ENCODE data around the gene STMP1. TPM values are rescaled to one million over a fixed set of nuclear protein-coding genes. Genes with fewer than 3 reads are reported as not detected.
"Not testable (repeated sequence)": the region's sequence is repeated elsewhere in the genome, so short reads cannot be mapped to it uniquely, and the experiment has no call there.

The STMP1 gene
- total RNA-seq = 10 to 100 TPM; 19.7 to 20.5 TPM

DNA sequence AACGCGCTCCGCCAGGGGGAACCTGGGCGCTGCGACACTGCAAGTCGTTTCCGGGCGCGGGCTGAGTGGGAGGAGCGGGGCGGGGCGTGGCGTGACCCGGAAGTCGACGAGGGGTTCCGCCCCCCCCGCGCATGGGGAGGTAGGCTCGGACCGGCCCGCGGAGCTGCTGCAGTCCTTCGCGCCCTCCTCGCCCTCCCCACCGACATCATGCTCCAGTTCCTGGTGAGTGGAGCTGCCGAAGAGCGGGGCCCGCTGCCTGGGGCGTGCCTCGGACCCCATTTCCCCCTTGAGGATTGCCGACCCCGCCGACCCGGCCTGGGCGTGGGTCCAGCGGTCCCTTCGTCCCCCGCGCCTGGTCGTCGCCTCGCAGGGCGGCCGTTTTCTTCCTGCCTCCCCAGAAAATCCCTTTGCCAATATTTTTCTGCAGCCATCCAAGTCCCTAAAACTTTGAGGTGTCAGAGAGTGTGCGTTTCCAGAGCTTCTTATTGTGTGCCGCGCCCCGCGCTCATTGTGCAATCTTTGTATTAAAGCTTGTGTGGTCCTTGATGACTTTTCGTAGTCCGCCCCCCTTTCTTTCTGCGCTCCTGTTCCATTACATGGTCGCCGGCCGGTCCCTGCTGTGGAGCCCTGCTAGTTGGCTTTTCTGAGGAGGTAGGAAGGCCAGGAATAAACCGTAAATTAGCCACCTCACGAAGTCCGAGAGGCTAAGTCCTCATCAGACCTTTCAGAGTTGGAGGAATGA is at the start of gene STMP1:
TSS of gene STMP1 (plus strand) at position 142 of the 742 bp plus-strand sequence.
- peak within 1 kb of the TSS; percentile 85 for H3K4me3 Mint-ChIP-seq
- peak within 1 kb of the TSS; percentile 69 for H3K27ac Mint-ChIP-seq
- peaks cover 37% of the 10 kb centered on the region for H3K4me1 Mint-ChIP-seq
- DNase-seq = peak; percentile 96
- peaks cover 3% of the 10 kb centered on the region for H3K36me3 Mint-ChIP-seq (ENCODE audit: low read depth)
- no peaks in the 10 kb centered on the region for H3K9me3 Mint-ChIP-seq
- CTCF ChIA-PET = interaction anchor here (0.5 to 3.6 kb wide), 18 partner anchors 9 to 388 kb away, joined by 3 to 29 read pairs (median 3); no protein-coding TSS in a partner anchor
- no peaks in the 10 kb centered on the region for H3K27me3 Mint-ChIP-seq
- POLR2A ChIA-PET = interaction anchor here (0.5 to 4.2 kb wide), 13 partner anchors 11 to 1203 kb away, joined by 3 to 45 read pairs (median 4); partner anchors contain the start of genes CNOT4 and TMEM140

DNA sequence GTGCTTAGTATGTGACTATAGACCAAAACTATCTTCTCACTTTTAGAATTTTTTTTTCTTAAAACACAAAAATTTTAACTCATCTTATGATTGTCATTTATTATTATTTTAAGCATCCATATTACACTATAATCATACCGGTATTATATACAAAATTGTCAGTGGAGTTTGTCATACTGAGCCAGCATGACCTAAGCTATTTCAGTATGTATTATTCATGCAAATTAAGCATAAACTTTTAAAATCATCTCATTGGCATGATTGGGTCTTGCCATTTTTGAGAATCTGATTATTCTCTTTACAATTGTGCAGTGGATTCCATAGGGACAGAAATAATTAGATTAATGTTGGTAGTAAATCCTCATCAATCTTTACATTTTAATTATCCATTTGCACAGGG is 46.2 kb upstream of the STMP1 start:
- Mint-ChIP-seq H3K36me3 (ENCODE audit: low read depth) (peaks cover 38% of the 10 kb centered on the region), H3K4me1 (no peaks in the 10 kb centered on the region), H3K9me3 (no peaks in the 10 kb centered on the region), H3K27me3 (no peaks in the 10 kb centered on the region), H3K27ac (no peak overlapping the region), H3K4me3 (no peak overlapping the region)
- POLR2A ChIA-PET = no interaction called here
- CTCF ChIA-PET = interaction anchor here (0.8 to 2.3 kb wide), 2 partner anchors 24 to 28 kb away, joined by 3 to 15 read pairs; no protein-coding TSS in a partner anchor
- DNase-seq = no peak

DNA sequence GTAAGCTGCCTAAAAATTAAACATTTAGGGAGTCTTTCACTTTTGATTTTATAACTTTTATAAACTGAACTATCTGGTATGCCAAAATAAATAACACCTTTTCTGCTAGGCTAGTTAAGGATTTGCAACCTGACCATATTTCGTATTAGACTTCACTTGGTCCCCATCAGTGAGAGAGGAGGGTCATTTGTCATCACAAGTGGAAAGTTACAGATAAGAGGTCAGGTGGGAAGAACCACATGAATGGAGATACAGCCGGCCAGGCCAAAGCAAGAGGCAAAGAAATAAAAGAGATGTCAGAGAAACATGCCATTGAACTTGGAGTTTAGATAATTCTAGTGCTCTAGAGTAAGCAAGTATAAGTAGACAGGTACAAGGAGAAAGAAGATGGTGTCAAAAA is 44.5 kb upstream of the STMP1 start:
- H3K4me1 Mint-ChIP-seq = no peaks in the 10 kb centered on the region
- ChIA-PET CTCF (interaction anchor here (1.2 to 1.9 kb wide), 2 partner anchors 27 to 44 kb away, joined by 4 to 5 read pairs; partner anchors contain the start of gene STMP1), POLR2A (no interaction called here)
- no peak overlapping the region for H3K4me3 Mint-ChIP-seq
- H3K9me3 Mint-ChIP-seq = no peaks in the 10 kb centered on the region
- no peak for DNase-seq
- H3K27me3 Mint-ChIP-seq = no peaks in the 10 kb centered on the region
- H3K27ac Mint-ChIP-seq = no peak overlapping the region
- H3K36me3 Mint-ChIP-seq (ENCODE audit: low read depth) = peaks cover 38% of the 10 kb centered on the region

DNA sequence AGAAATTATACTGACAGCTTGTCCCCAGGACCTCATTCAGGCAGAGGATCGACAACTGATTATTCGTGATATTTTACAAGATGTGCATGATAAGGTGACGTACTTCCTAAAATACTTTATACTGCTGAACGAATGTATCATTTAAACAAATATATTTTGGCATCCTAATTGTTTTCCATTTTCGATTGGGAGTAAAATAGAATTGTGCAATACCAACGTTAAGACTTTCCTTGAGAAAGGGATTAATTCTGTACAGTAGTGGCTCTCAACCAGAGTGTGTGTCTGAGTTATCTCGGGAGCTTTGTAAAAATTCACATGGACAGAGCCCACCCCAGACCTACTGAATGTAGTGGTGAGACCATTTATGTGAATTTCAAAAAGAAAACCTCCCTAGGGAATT is 43.8 kb upstream of the STMP1 start:
- Mint-ChIP-seq H3K4me1 (no peaks in the 10 kb centered on the region), H3K9me3 (no peaks in the 10 kb centered on the region), H3K27me3 (no peaks in the 10 kb centered on the region), H3K27ac (no peak overlapping the region), H3K36me3 (ENCODE audit: low read depth) (peaks cover 41% of the 10 kb centered on the region), H3K4me3 (no peak overlapping the region)
- no peak for DNase-seq
- POLR2A ChIA-PET = no interaction called here
- CTCF ChIA-PET = interaction anchor here (1.9 kb wide), 1 partner anchor 44 kb away, joined by 4 read pairs; the partner anchor contains the start of gene STMP1

DNA sequence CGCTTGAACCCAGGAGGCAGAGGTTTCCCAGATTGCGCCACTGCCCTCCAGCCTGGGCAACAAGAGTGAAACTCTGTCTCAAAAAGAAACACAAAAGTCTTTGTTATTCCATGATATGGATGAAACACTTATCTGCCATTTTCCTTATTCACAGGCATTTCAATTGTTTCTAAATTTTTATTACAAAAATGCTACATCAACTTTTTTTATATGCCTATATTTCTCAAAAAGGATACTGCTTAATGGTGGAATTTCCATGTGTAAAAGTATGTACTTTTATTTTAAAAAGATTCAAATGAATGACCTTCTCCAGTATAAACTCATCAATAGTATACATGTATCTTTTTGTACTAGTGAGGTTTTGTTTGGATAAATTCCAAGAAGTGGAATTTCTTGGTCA is 41.9 kb upstream of the STMP1 start:
- no peak for DNase-seq
- peaks cover 52% of the 10 kb centered on the region for H3K36me3 Mint-ChIP-seq (ENCODE audit: low read depth)
- H3K4me3 Mint-ChIP-seq = no peak overlapping the region
- H3K9me3 Mint-ChIP-seq = no peaks in the 10 kb centered on the region
- ChIA-PET POLR2A (no interaction called here), CTCF (interaction anchor here (0.7 to 4.1 kb wide), 9 partner anchors 9 to 42 kb away, joined by 3 to 21 read pairs (median 3); partner anchors contain the start of gene STMP1)
- H3K4me1 Mint-ChIP-seq = no peaks in the 10 kb centered on the region
- H3K27ac Mint-ChIP-seq = no peak overlapping the region
- H3K27me3 Mint-ChIP-seq = no peaks in the 10 kb centered on the region

DNA sequence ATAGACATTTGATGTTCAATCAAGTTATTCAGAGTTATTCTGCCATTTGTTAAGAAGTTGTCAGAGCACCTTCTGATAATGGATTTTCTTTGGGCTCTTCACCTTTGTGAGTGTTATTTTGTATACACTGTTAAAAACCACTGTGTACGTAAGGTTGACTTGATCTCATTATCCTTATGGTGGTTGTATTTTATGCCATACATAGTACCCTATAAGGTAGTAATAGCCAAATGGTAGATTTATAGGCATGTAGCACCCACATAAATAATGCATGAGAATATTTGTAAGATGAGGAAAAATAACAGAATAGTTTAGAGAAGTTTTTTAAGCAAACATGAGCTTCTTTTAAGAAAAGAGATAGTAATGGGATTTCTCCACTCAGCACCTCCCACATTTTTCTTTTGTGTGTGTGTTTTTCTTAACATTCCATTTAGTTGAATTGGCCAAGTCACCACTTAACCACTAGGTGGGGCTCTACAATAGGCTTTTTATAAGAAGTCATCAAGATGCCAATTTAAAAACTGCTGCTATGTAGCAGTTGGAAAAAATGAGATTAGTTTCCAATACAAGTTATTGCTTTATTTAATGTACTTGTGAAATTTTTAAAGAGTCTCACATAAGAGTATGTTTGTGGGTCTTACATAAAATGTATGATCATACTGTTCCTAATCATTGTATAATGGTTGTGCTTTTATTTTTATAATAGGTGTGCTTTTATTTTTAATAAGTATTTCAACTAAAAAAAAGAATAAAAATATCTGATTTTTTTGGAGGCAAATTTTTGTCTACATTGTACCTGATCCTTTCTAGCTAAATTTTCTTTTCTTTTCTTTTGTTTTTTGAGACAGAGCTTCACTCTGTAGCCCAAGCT is 41.1 kb upstream of the STMP1 start:
- Mint-ChIP-seq H3K36me3 (ENCODE audit: low read depth) (peaks cover 56% of the 10 kb centered on the region), H3K27ac (no peak overlapping the region), H3K27me3 (no peaks in the 10 kb centered on the region), H3K9me3 (no peaks in the 10 kb centered on the region), H3K4me3 (no peak overlapping the region), H3K4me1 (peaks cover 3% of the 10 kb centered on the region)
- POLR2A ChIA-PET = no interaction called here
- no peak for DNase-seq
- CTCF ChIA-PET = interaction anchor here (0.7 to 4.1 kb wide), 12 partner anchors 8 to 347 kb away, joined by 3 to 21 read pairs (median 4); partner anchors contain the start of gene STMP1

DNA sequence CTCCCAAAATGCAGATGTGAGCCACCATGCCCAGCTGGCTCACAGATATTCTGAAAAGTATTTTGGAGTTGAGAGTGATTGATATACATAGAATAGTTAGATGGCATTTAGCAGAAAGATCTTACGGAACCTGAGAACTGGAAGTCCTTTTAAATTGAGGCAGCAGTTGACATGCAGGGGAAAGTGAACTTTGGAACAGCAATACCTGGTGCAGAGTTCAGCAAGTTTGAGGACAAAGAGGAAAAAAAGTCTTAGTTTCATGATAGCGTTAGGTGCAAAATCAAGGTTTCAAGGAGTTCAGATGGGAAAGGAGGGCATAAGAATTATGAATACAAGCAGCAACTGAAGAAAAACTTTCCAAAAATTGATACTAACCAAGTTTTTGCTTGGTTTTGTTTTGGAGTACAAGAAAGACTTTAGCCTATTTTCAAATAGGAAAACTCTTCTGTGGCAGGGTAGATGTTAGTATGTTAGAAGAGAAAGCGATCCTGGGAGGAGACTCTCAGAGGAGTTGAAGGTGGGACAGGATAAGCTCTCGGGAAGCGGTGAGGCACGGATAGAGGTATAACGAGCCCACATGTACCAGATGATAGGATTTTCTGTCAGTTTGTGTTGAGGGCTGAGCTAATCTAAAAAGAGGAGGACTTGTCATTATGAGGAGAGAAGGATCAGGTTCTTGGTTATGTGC is 28.0 kb upstream of the STMP1 start:
- POLR2A ChIA-PET = no interaction called here
- Mint-ChIP-seq H3K4me1 (no peaks in the 10 kb centered on the region), H3K27ac (no peak overlapping the region), H3K27me3 (no peaks in the 10 kb centered on the region), H3K9me3 (no peaks in the 10 kb centered on the region), H3K4me3 (no peak overlapping the region), H3K36me3 (ENCODE audit: low read depth) (peaks cover 64% of the 10 kb centered on the region)
- CTCF ChIA-PET = interaction anchor here (3.2 kb wide), 1 partner anchor 10 kb away, joined by 19 read pairs; no protein-coding TSS in a partner anchor
- DNase-seq = no peak

DNA sequence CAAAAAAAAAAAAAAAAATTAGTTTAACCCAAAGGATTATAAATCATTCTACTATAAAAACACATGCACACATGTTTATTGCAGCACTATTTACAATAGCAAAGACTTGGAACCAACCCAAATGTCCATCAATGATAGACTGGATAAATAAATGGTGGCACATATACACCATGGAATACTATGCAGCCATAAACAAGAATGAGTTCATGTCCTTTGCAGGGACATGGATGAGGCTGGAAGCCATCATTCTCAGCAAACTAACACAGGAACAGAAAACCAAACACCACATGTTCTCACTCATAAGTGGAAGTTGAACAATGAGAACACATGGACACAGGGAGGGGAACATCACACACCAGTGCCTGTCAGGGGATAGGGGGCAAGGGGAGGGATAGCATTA is 22.6 kb upstream of the STMP1 start:
- H3K27me3 Mint-ChIP-seq, H3K4me1 Mint-ChIP-seq, H3K9me3 Mint-ChIP-seq, H3K4me3 Mint-ChIP-seq, DNase-seq, POLR2A ChIA-PET, H3K27ac Mint-ChIP-seq: not testable (repeated sequence)
- peaks cover 72% of the 10 kb centered on the region for H3K36me3 Mint-ChIP-seq (ENCODE audit: low read depth)
- CTCF ChIA-PET = interaction anchor here (1.0 to 1.9 kb wide), 2 partner anchors 18 to 362 kb away, joined by 3 to 6 read pairs; no protein-coding TSS in a partner anchor

DNA sequence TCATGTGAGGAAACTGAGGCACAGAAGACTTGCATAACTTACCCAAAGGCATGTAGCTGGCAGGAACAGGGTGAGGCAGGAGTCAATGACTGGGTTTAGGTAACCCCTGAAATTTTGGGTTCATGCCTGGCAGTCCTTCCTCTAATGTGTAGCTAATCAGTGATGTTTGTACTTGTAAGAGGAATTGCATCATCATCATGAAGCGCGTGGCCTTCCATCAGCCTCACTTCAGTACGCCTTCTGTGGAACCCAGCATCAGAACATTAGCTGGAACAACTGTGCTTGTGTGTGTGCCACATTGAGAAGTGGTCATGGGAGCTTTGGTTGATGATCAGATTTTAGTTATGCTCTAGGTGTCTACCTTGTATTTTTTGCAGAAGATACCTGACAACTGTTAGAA is 18.2 kb upstream of the STMP1 start:
- ChIA-PET POLR2A (interaction anchor here (1.2 kb wide), 2 partner anchors 14 to 18 kb away, joined by 3 to 5 read pairs; partner anchors contain the start of gene STMP1), CTCF (interaction anchor here (0.6 to 4.3 kb wide), 12 partner anchors 11 to 383 kb away, joined by 3 to 48 read pairs (median 12); partner anchors contain the start of gene STMP1)
- H3K36me3 Mint-ChIP-seq (ENCODE audit: low read depth) = peaks cover 60% of the 10 kb centered on the region
- H3K4me1 Mint-ChIP-seq = no peaks in the 10 kb centered on the region
- H3K27me3 Mint-ChIP-seq = no peaks in the 10 kb centered on the region
- H3K4me3 Mint-ChIP-seq = no peak overlapping the region
- DNase-seq = no peak
- H3K9me3 Mint-ChIP-seq = no peaks in the 10 kb centered on the region
- peak overlapping the region; percentile 23 for H3K27ac Mint-ChIP-seq

DNA sequence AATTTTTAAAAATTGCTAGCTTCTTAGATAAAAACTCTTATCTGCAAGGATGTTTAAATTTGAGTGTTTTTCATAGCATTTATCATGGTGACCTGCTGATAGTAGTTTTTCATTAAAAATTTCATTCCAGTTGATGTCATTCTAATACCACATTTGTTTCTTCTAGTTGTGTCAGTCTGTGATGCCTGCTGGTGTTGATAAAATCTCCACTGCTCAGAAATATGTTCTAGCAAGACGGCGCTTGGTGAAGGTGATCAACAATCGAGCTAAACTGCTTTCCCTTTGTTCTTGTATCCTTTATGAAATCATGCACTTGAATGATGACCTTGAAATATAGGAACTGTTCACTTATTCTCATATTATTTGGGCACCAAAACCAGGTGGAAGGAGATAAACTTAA is 17.6 kb upstream of the STMP1 start:
- H3K27ac Mint-ChIP-seq = no peak overlapping the region
- H3K9me3 Mint-ChIP-seq = no peaks in the 10 kb centered on the region
- H3K27me3 Mint-ChIP-seq = no peaks in the 10 kb centered on the region
- DNase-seq = no peak
- ChIA-PET POLR2A (interaction anchor here (1.2 to 1.8 kb wide), 2 partner anchors 17 to 18 kb away, joined by 3 to 4 read pairs; partner anchors contain the start of gene STMP1), CTCF (interaction anchor here (0.6 to 4.3 kb wide), 22 partner anchors 11 to 384 kb away, joined by 3 to 48 read pairs (median 6); partner anchors contain the start of gene STMP1)
- peaks cover 58% of the 10 kb centered on the region for H3K36me3 Mint-ChIP-seq (ENCODE audit: low read depth)
- no peaks in the 10 kb centered on the region for H3K4me1 Mint-ChIP-seq
- no peak overlapping the region for H3K4me3 Mint-ChIP-seq

DNA sequence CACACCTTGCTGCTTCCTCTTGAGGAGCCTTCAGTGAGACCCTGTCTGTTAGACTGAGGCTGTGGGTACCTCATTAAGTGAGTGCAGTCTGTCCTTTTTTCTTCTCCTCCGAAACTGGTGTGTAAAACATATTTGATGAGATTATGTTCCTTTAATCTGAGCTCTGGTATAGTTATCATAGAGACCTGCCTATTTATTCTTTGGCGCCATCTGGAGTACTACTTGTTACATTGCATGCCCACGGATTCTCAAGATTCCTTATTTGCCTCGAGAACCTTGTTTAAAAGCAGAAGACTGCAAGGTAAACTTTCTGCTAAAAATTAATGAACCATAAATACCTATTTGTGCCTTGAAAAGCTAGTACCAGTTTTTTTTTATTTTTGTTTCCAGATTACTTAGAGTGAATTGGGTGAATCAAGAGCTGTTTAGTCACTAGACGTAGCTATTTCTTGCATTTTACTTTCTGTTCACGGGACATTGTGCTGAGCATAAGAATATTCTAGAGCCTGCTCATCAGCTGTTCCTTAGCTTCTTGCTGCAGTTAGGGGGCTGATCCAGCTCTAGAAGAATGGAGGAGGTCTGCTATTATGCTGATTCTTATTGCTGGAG is 16.9 kb upstream of the STMP1 start:
- peaks cover 54% of the 10 kb centered on the region for H3K36me3 Mint-ChIP-seq (ENCODE audit: low read depth)
- no peaks in the 10 kb centered on the region for H3K9me3 Mint-ChIP-seq
- ChIA-PET POLR2A (interaction anchor here (1.2 to 1.8 kb wide), 2 partner anchors 17 to 18 kb away, joined by 3 to 4 read pairs; partner anchors contain the start of gene STMP1), CTCF (interaction anchor here (0.8 to 4.3 kb wide), 25 partner anchors 8 to 384 kb away, joined by 3 to 48 read pairs (median 5); partner anchors contain the start of gene STMP1)
- H3K27me3 Mint-ChIP-seq = no peaks in the 10 kb centered on the region
- H3K4me1 Mint-ChIP-seq = no peaks in the 10 kb centered on the region
- H3K4me3 Mint-ChIP-seq = no peak overlapping the region
- DNase-seq = no peak
- no peak overlapping the region for H3K27ac Mint-ChIP-seq

DNA sequence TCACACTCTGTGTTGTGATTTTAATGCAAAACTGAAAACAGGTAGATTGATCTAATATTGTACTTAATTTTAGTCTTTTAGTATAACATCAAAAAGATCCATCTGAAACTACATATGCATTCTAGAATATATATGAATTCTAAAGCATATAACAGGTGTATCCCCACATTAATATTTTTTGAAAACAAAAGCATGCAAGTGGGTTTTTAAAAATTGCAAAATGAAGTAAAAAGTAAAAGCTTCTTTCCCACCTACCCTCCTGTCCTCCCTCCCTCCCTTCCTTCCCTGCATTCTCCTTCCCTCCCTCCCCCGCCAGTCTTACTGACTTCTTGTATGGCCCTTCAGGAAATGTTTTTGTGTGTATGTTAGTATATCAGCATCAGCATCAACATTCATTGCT is 14.6 kb upstream of the STMP1 start:
- no peak for DNase-seq
- H3K27me3 Mint-ChIP-seq = no peaks in the 10 kb centered on the region
- ChIA-PET POLR2A (no interaction called here), CTCF (interaction anchor here (1.1 to 3.8 kb wide), 4 partner anchors 14 to 373 kb away, joined by 3 to 21 read pairs (median 18); partner anchors contain the start of gene STMP1)
- no peaks in the 10 kb centered on the region for H3K4me1 Mint-ChIP-seq
- peaks cover 36% of the 10 kb centered on the region for H3K36me3 Mint-ChIP-seq (ENCODE audit: low read depth)
- H3K27ac Mint-ChIP-seq = no peak overlapping the region
- H3K4me3 Mint-ChIP-seq = no peak overlapping the region
- no peaks in the 10 kb centered on the region for H3K9me3 Mint-ChIP-seq
